ENCODE results near the gene TREML4.

TREML4 gene

GRCh38 chr6:41224800-41225199, 3.3 kb upstream of the TREML4 start:
- no peak for DNase-seq (ENCODE audit: low read depth, low spot score)
- TF ChIP-seq SUZ12 (IDR thresholded peaks at IDR 0.05; ENCODE audit: extremely low read depth, insufficient read depth, insufficient read length) (no peak), YY1 (IDR thresholded peaks at IDR 0.05; ENCODE audit: insufficient read depth, insufficient read length) (no peak), ZNF274 (IDR thresholded peaks at IDR 0.05; ENCODE audit: low read depth, low read length) (no peak)
- Histone ChIP-seq H3K4me3 (ENCODE audit: insufficient read length, low read depth) (no peak overlapping the region), H3K36me3 (ENCODE audit: insufficient read depth, insufficient read length, low read length) (no peaks in the 10 kb centered on the region), H3K4me1 (ENCODE audit: insufficient read depth, insufficient read length) (no peaks in the 10 kb centered on the region), H3K27me3 (ENCODE audit: insufficient read depth, insufficient read length) (no peaks in the 10 kb centered on the region), H3K9me3 (ENCODE audit: insufficient read depth, low read length) (no peaks in the 10 kb centered on the region; the same call in 1 of the 2 replicates), H3K9ac (ENCODE audit: insufficient read length, low read depth) (no peak overlapping the region)

GRCh38 chr6:41226752-41227151, 1.4 kb upstream of the TREML4 start:
- no peaks in the 10 kb centered on the region for H3K27me3 ChIP-seq (ENCODE audit: insufficient read depth, insufficient read length)
- TF ChIP-seq ZNF274 (IDR thresholded peaks at IDR 0.05; ENCODE audit: low read depth, low read length) (no peak), YY1 (IDR thresholded peaks at IDR 0.05; ENCODE audit: insufficient read depth, insufficient read length) (no peak), SUZ12 (IDR thresholded peaks at IDR 0.05; ENCODE audit: extremely low read depth, insufficient read depth, insufficient read length) (no peak)
- no peak overlapping the region for H3K4me3 ChIP-seq (ENCODE audit: insufficient read length, low read depth)
- DNase-seq (ENCODE audit: low read depth, low spot score): no peak
- H3K9ac ChIP-seq (ENCODE audit: insufficient read length, low read depth): no peak overlapping the region
- H3K9me3 ChIP-seq (ENCODE audit: insufficient read depth, low read length): no peaks in the 10 kb centered on the region
- H3K4me1 ChIP-seq (ENCODE audit: insufficient read depth, insufficient read length): no peaks in the 10 kb centered on the region
- H3K36me3 ChIP-seq (ENCODE audit: insufficient read depth, insufficient read length, low read length): no peaks in the 10 kb centered on the region

- Histone ChIP-seq H3K27me3 (ENCODE audit: insufficient read depth, insufficient read length) (no peaks in the 10 kb centered on the region), H3K9ac (ENCODE audit: insufficient read length, low read depth) (no peak overlapping the region), H3K4me1 (ENCODE audit: insufficient read depth, insufficient read length) (no peaks in the 10 kb centered on the region), H3K9me3 (ENCODE audit: insufficient read depth, low read length) (no peaks in the 10 kb centered on the region), H3K36me3 (ENCODE audit: insufficient read depth, insufficient read length, low read length) (no peaks in the 10 kb centered on the region), H3K4me3 (ENCODE audit: insufficient read length, low read depth) (no peak overlapping the region)
- TF ChIP-seq YY1 (IDR thresholded peaks at IDR 0.05; ENCODE audit: insufficient read depth, insufficient read length): no peak
- TF ChIP-seq ZNF274 (IDR thresholded peaks at IDR 0.05; ENCODE audit: low read depth, low read length): no peak
- TF ChIP-seq SUZ12 (IDR thresholded peaks at IDR 0.05; ENCODE audit: extremely low read depth, insufficient read depth, insufficient read length): no peak
- DNase-seq (ENCODE audit: low read depth, low spot score): no peak
These were observed 467 bp downstream of the TREML4 start for GRCh38 chr6:41228616-41229015.

- no peak for TF ChIP-seq SUZ12 (IDR thresholded peaks at IDR 0.05; ENCODE audit: extremely low read depth, insufficient read depth, insufficient read length)
- TF ChIP-seq ZNF274 (IDR thresholded peaks at IDR 0.05; ENCODE audit: low read depth, low read length): no peak
- TF ChIP-seq YY1 (IDR thresholded peaks at IDR 0.05; ENCODE audit: insufficient read depth, insufficient read length): no peak
These were observed 1.6 kb downstream of the TREML4 start for GRCh38 chr6:41229721-41230120.

GRCh38 chr6:41231246-41231645, 3.1 kb downstream of the TREML4 start:
- TF ChIP-seq ZNF274 (IDR thresholded peaks at IDR 0.05; ENCODE audit: low read depth, low read length): no peak
- TF ChIP-seq YY1 (IDR thresholded peaks at IDR 0.05; ENCODE audit: insufficient read depth, insufficient read length): no peak
- no peaks in the 10 kb centered on the region for H3K9me3 ChIP-seq (ENCODE audit: insufficient read depth, low read length)
- H3K9ac ChIP-seq (ENCODE audit: insufficient read length, low read depth): no peak overlapping the region
- H3K36me3 ChIP-seq (ENCODE audit: insufficient read depth, insufficient read length, low read length): no peaks in the 10 kb centered on the region
- H3K27me3 ChIP-seq (ENCODE audit: insufficient read depth, insufficient read length): no peaks in the 10 kb centered on the region
- no peaks in the 10 kb centered on the region for H3K4me1 ChIP-seq (ENCODE audit: insufficient read depth, insufficient read length)
- no peak overlapping the region for H3K4me3 ChIP-seq (ENCODE audit: insufficient read length, low read depth)
- DNase-seq (ENCODE audit: low read depth, low spot score): no peak

More at GRCh38 chr6:41229721-41230120, 1.6 kb downstream of the TREML4 start:
- H3K36me3 ChIP-seq (ENCODE audit: insufficient read depth, insufficient read length, low read length): no peaks in the 10 kb centered on the region
- no peaks in the 10 kb centered on the region for H3K27me3 ChIP-seq (ENCODE audit: insufficient read depth, insufficient read length)
- no peak overlapping the region for H3K9ac ChIP-seq (ENCODE audit: insufficient read length, low read depth)
- H3K4me3 ChIP-seq (ENCODE audit: insufficient read length, low read depth): no peak overlapping the region
- H3K4me1 ChIP-seq (ENCODE audit: insufficient read depth, insufficient read length): no peaks in the 10 kb centered on the region
- H3K9me3 ChIP-seq (ENCODE audit: insufficient read depth, low read length): no peaks in the 10 kb centered on the region
- no peak for DNase-seq (ENCODE audit: low read depth, low spot score)

GRCh38 chr6:41232667-41233066, 4.5 kb downstream of the TREML4 start:
- no peak overlapping the region for H3K9ac ChIP-seq (ENCODE audit: insufficient read length, low read depth)
- TF ChIP-seq ZNF274 (IDR thresholded peaks at IDR 0.05; ENCODE audit: low read depth, low read length) (no peak), SUZ12 (IDR thresholded peaks at IDR 0.05; ENCODE audit: extremely low read depth, insufficient read depth, insufficient read length) (no peak), YY1 (IDR thresholded peaks at IDR 0.05; ENCODE audit: insufficient read depth, insufficient read length) (no peak)
- H3K9me3 ChIP-seq (ENCODE audit: insufficient read depth, low read length): no peaks in the 10 kb centered on the region
- H3K4me3 ChIP-seq (ENCODE audit: insufficient read length, low read depth): no peak overlapping the region
- DNase-seq (ENCODE audit: low read depth, low spot score): no peak
- no peaks in the 10 kb centered on the region for H3K27me3 ChIP-seq (ENCODE audit: insufficient read depth, insufficient read length)
- H3K4me1 ChIP-seq (ENCODE audit: insufficient read depth, insufficient read length): no peaks in the 10 kb centered on the region
- H3K36me3 ChIP-seq (ENCODE audit: insufficient read depth, insufficient read length, low read length): no peaks in the 10 kb centered on the region

- no peaks in the 10 kb centered on the region for H3K36me3 ChIP-seq (ENCODE audit: insufficient read depth, insufficient read length, low read length)
- H3K4me1 ChIP-seq (ENCODE audit: insufficient read depth, insufficient read length): no peaks in the 10 kb centered on the region
- H3K9ac ChIP-seq (ENCODE audit: insufficient read length, low read depth): no peak overlapping the region
- no peak overlapping the region for H3K4me3 ChIP-seq (ENCODE audit: insufficient read length, low read depth)
- no peak for DNase-seq (ENCODE audit: low read depth, low spot score)
- H3K27me3 ChIP-seq (ENCODE audit: insufficient read depth, insufficient read length): no peaks in the 10 kb centered on the region
- TF ChIP-seq SUZ12 (IDR thresholded peaks at IDR 0.05; ENCODE audit: extremely low read depth, insufficient read depth, insufficient read length) (no peak), ZNF274 (IDR thresholded peaks at IDR 0.05; ENCODE audit: low read depth, low read length) (no peak), YY1 (IDR thresholded peaks at IDR 0.05; ENCODE audit: insufficient read depth, insufficient read length) (no peak)
- no peaks in the 10 kb centered on the region for H3K9me3 ChIP-seq (ENCODE audit: insufficient read depth, low read length)
These were observed 8.1 kb downstream of the TREML4 start for GRCh38 chr6:41236276-41236675.

GRCh38 chr6:41237128-41237527, 9.0 kb downstream of the TREML4 start:
- no peaks in the 10 kb centered on the region for H3K27me3 ChIP-seq (ENCODE audit: insufficient read depth, insufficient read length)

More at GRCh38 chr6:41237128-41237527, 9.0 kb downstream of the TREML4 start:
- Histone ChIP-seq H3K9ac (ENCODE audit: insufficient read length, low read depth) (no peak overlapping the region), H3K4me1 (ENCODE audit: insufficient read depth, insufficient read length) (no peaks in the 10 kb centered on the region), H3K9me3 (ENCODE audit: insufficient read depth, low read length) (no peaks in the 10 kb centered on the region), H3K4me3 (ENCODE audit: insufficient read length, low read depth) (no peak overlapping the region), H3K36me3 (ENCODE audit: insufficient read depth, insufficient read length, low read length) (no peaks in the 10 kb centered on the region)
- TF ChIP-seq SUZ12 (IDR thresholded peaks at IDR 0.05; ENCODE audit: extremely low read depth, insufficient read depth, insufficient read length) (no peak), YY1 (IDR thresholded peaks at IDR 0.05; ENCODE audit: insufficient read depth, insufficient read length) (no peak), ZNF274 (IDR thresholded peaks at IDR 0.05; ENCODE audit: low read depth, low read length) (no peak)
- no peak for DNase-seq (ENCODE audit: low read depth, low spot score)
